HG03196 (cell line): ENCODE measurements around the gene DACT2.
"Not testable (repeated sequence)": the region's sequence is repeated elsewhere in the genome, so short reads cannot be mapped to it uniquely, and the experiment has no call there.

Experiments
- ATAC-seq: cut with Tn5 transposase; IDR thresholded peaks from one replicate; pipeline ENCODE4 v1.9.1; 2021; ENCODE audit not compliant: unreplicated experiment

Gene DACT2

DNA sequence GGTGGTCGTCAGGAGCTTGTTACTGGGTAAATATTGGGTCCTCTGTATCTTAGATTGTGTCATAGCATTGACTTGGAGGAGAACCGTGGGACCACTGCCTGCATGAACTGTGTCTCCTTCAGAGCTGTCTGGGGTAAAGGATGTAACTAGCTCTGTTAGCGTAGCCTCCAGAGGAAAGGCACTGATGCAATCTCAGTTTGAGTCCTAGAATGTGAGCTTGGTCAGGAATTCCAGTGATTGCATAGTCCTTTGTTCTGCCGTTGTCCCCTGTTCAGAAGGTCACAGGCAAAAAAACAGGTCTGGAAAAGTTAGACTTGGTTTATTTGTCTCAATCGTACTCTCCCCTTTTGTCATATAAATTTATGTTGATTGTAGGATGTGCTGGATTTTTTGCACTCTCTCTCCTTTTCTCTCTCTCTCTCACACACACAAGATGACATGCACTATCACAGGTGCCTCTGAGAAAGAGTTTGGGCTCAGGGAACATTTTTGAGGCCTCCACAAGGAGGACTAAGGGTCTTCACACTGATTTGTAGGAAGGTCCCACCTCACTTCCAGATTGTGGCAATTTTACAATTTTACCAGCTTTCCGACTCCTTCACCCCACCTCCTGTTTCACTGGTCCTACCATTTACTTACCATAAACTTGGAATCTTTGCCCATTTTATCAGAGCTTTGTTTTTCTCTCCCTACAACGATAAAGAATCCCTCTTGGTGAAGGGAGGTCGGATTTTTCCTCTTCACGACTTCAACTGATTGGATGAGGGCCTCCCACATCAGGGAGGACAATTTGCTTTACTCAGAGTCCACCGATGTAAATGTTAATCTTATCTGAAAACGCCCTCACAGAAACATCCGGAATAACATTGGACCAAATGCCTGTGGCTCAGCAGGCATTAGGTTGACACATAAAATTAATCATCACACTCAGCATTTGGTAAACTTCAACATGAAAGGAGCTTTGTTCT is 7.0 kb upstream of the DACT2 start:
- no peak for ATAC-seq

DNA sequence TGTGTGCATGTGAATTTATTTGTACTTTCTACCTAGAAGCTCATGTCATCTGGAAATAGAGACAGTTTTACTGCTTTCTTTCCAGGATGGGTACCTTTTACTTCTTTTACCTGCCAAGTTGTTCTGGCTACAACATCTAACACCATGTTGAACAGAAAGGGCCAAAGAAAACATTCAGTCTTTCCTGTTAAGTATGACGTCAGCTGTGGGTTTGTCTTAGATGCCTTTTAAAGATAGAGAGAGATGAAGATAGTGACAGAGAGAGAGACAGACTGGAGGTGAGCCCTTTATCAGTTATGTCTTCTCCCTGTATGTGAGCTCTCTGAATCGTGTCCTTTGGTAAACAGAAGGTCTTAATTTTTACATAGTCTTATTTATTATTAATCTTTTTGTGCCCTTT is 3.4 kb upstream of the DACT2 start:
- ATAC-seq, result no peak

DNA sequence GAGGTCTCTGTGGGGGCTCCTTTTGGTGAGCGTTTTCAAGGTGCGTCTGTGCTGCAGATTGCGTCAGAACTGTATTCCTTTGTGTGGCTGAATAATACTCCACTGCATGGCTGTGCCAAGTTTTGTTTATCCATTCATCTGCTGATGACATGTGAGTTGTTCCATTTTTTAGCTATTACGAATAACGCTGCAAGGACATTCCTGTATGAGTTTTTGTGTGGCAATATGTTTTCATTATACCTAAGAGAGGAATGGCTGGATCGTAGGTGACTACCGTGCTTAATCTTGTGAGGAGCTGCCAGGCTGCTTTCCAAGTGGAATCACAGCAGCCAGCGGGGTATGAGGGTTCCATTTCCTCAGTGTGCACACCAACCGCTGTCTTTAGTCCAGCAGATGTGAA is 1.1 kb upstream of the DACT2 start:
- ATAC-seq, result no peak

DNA sequence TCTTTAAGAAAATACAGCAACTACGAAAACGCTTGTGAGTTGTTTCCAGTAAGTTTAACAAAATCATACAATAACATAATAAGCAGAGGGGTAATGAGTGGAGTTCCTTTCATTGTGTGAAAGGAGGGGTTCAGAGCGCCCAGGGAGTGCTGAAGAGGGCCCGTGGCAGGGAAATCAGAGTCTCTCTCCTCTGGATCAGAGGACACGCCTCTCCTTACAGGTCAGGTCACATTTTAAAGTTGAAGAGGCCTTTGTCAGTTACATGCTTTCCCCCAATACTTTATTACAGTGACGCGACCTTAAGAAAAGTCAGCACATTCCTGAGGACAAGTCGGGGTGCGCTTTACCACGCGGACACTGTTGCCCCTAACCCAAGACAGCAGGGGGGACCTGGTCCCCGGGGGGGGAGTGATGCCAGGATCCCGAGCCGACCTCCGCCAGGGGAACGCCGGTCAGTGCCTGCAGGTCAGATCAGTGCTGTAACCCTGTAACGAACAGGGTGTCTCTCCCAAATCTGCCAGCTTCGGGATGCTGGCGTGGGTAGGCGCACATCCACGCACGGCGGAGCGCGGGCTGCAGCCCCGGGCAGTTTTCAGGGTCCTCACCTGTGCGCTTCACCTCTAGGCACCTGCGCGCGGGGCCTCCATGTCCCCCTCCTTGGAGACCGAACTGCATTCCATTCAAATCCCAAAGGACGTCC is 848 bp downstream of the DACT2 start:
- ATAC-seq, result no peak

DNA sequence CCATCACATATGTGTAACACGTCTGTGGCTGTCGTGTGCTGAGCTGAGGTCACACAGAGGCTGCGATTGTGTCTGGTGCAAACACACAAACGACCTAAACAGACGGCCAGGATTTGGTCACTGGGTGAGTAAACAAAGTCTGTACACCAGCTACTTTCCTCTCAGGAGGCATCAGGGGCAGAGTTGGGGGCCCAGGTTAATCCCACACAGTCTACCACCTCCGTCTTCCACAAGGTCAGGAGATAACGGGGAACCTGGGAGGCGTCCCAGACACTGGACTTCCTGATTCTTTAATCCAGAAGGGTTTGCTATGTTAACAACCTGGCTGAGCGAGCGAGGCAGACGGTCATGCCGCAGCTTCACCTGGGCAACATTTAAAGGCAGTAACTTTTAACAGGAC is 1.5 kb downstream of the DACT2 start:
- ATAC-seq, result no peak

DNA sequence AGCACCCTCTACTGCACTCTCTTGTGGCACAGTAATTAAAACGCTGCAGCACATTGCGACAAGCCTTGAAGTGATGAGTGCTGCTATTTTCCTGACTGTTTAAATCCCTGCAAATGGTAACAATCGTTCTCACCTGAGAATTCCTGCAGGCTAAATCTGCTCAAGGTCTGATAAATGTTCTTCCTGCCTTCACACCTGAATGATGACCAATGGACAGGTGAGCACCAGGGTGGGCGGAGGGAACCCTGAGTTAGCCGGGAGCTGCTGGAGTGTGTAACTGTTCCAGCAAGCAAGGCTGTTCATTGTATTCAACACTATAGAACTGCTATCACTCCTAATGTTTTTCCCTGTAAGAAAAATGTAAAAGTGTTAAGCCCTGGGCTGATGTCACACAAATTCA is 4.0 kb downstream of the DACT2 start:
- no peak for ATAC-seq

DNA sequence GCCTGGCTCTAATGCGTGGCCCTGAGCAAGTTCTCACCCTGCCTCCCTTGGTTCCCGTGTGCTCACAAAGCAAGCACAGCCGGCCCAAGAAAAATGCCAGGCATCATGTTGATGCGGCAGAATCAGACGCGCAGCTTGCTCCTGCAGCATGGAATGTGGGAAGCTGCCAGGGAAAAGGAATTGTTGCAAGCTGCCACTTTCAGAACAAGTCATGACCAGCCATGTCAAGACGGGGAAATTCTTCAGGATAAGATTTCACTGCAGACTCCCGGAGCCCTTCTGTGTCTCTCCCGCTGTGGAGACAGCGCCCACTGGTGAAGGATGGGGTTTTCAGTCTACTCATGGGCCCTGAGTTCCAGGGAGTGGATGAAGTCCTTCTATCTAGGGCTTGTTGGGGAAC is 4.6 kb downstream of the DACT2 start:
- no peak for ATAC-seq

DNA sequence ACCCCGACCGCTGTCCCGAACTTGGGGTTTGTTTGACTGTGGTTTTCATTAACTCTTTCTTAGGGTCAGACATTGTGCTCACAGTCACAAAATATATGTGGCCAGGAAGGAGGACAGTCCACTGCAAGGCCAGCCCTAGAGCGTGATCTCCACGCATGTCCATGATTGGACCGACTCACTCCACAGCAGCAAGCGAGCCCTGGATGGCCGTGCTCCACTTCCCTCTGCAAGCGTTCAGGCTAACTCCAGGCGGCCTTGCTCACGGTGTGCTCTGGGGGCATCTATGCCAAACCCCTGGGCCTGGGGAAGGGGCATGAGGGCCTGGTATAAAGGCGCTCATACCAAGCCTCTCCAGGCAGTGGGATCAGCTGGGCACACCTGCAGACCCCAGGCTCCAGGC is 5.6 kb downstream of the DACT2 start:
- ATAC-seq, result no peak

DNA sequence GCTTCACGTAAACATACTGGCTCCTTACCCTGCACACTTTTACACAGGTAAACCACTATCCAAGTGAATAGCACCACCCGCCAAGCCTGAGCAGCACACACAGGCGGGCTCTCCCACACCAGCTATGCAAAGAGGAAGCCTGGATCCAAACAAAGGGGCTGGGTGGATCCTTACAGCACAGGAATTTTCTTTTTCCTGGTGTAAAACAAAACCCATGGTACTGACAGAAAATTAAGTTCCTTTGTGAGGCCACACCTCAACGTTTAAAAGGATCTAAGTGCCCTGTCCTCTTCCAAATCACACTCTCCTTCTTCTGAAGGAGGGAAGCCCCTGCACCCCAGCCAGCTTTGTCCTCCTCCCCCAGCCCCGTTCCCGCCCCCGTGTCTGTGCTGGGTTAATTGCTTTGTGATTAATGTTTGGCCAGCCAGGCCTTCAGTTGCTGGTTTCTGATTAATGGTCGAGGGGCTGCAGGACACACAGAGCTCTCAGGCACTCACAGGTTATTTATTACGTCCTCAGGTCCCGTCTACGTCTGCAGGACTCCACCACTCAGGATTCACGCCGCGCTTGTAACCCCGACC is 6.1 kb downstream of the DACT2 start:
- no peak for ATAC-seq

DNA sequence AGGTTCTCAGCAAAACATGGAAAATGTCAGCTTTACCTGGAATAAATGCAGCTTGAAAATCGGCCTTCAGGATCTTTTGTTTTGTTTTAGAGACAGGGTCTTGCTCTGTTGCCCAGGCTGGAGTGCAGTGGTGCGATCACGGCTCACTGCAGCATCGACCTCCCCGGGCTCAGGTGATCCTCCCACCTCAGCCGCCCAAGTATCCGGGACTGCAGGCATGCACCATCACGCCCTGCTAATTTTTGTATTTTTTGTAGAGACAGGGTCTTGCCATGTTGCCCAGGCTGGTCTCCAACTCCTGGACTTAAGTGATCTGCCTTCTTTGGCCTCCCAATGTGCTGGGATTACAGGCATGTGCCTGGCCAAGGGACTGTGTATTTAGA is 7.5 kb downstream of the DACT2 start:
- not testable (repeated sequence) for ATAC-seq

DNA sequence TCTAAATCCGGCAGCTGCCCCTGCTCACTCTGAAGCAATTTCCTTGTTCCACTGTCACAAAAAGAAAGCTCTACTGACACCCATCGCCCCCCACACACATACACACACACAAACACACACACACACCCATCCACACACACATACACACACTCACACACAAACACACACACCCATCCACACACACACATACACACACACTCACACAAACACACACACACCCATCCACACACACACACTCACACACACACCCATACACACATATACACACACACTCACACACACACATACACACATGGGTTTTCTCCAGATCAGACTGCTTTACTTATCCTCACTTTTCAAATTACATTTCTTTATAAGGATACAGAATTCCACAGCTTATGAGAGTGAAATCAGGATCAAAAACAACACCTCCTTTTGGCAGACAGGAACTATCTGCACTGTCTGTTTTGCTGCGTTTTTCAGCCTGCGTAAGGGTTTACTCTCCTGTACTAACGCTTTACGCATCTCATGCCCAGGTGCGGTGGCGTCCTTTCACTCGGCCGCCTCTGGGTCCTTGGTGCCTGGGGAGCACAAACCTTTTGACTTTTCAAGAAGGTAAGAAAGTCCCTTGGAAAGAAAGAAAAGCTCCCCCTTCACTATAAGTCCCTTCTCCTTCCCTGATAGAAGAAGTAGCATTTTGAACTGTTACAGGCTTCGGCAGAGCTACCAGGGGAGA is 8.0 kb downstream of the DACT2 start:
- ATAC-seq, result no peak

DNA sequence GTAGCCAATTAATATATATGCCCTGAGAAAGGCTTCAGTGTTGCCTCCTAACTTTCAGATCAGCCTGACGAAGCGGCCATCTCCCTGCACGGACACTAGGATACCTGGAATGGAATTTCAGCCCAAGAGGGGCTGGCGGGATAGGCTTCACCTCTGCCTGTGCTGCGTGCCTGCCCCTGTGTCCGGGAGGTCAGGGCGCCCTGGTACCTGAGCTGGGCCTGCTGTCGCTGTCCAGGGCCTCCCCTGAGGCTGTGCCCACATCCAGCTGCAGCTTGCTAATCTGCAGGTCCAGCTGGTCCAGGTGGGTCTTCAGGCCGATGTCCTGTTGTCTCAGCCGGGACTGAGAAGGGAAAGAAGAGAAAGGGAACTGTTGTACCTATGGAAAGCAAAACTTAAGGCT is 8.6 kb downstream of the DACT2 start:
- ATAC-seq, result no peak

DNA sequence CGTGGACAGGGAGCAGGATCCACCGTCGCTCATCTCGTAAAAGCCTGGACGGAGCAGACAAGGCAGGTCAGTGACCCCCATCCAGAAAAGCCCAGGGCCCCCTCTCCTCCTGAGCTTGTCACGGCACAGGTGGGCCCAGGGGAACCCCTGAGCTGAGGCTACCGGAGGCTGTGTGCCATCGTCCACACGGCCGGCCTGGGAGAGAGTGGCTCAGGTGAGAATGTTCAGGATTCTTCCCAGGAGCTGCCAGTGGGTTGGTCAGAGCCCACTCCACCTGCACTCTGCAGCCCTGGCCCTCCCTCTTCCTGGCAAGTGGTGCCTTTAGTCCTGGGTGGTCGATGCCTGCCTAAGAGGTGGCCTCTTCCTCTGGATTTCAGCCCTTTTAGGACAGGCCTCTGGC is 9.2 kb downstream of the DACT2 start:
- no peak for ATAC-seq

DNA sequence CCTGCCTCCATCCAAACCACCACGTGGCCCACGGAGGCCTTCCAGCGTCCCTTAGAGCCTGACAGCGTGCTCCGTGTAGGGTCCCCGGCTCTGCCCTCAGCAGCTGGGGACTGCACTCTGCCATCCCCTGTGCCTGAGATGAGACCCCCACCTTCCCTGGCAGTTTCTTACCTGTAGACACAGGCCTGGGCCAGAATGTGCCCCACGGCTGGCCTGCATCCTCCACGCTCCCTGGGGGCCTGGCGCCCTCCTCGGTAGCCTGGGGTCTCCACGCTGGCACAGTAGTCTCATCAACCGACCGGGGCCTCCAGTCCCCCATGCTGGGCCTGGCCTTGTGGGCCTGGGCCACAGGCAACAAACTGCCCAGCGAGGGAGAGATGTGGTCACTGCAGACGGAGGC is 9.6 kb downstream of the DACT2 start:
- no peak for ATAC-seq

DNA sequence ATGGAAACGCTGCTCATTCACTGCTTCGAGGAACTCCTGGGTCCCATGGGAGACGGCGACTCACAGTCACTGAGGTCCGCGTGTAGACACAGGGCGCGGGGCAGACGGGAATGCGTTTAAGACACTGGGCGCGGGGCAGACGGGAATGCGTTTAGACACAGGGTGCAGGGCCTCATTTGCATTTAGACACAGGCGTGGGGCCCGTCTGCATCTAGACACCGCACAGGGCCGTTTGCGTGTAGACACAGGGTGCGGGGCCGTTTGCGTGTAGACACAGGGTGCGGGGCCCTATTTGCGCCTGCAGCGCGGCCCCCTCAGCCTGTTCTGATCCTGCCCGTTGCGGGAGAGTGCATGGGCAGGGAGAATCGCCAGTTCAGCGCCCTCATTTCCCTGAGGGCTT is 10.4 kb downstream of the DACT2 start:
- ATAC-seq, result no peak

DNA sequence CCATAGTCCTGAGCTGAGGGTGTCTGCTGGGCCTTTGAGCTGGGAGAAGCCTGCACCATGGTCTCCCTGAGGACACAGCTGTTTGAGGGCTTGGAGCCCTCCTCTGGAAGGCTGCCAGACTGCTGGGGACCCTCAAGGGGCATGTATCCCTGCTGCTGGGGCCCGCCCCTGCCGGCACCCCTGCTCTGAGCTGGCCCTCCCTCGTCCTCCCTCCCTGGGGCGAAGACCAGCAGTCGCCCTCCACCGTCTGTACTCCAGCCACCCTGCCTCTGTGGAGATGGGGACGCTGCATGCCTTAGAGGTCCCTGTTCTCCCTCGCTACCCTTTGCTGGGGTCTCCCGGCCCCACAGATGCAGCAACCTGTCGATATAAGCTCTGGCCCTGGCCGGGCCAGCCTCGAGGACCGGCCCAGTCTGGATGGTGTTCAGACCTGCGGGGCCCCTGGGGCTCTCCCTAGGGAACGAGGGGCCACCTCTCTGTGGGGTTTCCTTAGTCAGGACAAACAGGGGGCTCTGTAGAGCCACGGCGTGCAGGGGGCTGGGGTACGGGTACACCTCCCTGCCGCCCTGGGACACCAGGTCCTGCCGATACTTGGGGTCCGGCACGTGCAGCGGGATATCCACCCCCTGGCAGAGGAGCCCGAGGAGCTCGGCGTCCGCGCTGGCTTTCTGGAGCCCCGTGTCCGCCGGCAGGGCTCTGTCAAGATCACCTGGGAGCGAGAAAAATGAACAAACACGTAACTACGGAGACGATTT is 11.0 kb downstream of the DACT2 start:
- ATAC-seq, result no peak

DNA sequence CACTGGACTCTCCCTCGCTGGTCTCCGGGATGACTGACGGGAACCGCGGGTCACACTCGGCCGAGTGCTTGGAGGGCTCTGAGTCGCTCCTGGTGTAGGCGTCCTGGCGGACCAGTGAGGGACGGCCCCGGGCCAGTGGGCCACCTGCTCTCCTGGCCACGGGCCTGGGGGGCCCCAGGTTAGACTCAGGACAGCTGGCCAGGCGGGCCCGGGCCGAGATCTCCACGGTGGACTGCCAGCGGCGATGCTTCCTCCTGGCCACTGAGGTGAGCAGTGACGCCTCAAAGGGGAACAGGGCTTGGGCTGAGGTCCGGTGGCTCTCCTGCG is 11.9 kb downstream of the DACT2 start:
- ATAC-seq, result no peak

DNA sequence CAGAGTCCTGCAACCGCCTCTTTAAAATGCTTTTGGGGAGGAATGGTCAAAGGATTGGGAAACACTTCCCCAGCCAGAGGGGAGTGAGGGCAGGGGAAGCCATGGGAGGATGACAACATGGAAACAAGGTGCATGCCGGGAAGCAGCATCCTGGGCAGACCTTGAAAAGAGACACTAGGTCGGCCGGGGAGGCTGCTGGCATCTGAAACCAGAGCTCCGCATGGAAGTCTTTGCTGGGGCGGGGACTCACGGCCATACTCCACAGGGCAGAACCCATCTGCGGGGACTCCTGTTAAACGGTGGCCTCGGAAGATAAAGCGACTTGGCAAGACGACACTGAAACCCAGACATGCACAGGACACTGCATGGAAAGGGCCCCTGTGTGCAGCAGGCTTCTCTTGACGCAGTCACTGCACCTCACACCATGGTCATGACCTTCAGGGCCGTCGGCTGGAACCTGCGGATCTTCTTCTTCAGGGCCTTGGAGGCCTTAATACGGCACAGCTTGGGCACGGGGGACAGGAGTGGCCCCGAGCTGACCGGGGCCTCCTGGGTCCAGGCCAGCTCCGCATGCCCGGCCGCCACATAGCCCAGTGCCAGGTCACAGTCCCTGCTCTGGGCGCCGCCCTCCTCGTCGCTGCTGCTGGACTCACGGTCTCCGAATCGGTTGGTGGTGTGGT is 12.4 kb downstream of the DACT2 start:
- ATAC-seq, result no peak

DNA sequence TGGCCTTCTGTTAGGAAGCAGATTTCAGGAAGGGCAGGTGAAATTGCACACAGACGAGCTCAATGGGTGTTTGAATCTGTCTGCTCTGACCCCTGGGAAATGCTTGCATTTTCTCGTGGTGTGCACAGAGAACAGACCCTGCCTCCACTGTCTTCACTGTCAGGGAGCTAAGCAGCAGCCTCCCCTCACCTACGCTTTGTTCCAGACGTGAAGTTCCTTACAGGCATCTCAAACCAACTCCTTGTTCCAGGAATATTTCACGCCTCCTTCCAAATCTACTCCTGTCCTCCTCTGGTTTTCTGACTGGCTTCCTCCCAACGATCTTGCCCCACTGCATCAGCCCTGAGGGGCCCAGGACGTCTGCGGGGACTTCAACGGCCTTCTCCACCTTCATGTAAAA is 13.7 kb downstream of the DACT2 start:
- no peak for ATAC-seq

DNA sequence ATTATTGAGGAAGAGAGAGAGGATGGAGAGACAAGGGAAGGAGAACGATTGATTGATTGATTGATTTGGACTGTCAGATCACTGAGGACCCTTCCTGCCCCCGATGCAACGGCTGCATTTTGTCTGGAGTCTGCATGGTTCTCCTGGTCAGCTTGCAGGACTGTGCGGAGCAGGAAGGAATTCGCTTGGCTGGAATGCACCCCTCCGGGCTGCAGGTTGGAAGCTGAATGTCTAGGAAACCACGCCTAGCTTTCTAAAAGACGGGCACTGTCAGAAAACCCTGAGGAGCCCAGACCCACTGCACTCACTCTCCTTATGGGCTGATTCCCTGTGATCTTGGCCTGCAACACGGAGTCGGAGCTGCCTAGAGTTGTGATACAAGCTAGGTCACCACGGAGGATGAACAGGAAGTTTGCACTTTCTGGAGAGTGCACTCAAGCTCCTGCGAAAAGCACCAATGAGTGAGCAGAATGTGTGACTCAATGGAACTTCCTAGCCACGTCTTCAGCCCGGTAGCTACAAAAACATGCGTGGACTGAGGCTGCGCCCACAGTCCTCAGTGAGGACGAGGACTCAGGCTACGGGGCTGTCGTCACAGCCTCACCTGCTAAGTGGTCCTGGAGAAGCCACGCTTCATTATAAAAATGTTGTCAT is 14.4 kb downstream of the DACT2 start:
- ATAC-seq, result no peak
